GM19240 (cell line): Measurements from ENCODE around the gene PTAFR.

Source experiments
- DNase-seq: peaks from one replicate; pipeline ENCODE4 v3.0.0; 2011; ENCODE audit warnings: low spot score; ENCODE audit not compliant: insufficient read length

Gene PTAFR

GRCh38 chr1:28175955-28176485 is 470 bp downstream of the PTAFR start:
- no peak for DNase-seq

- DNase-seq: no peak
These were observed 2.6 kb downstream of the PTAFR start for GRCh38 chr1:28173980-28174297.

- no peak for DNase-seq
These were observed 3.1 kb downstream of the PTAFR start for GRCh38 chr1:28173151-28173979.

- DNase-seq: peak; percentile 22
These were observed 3.8 kb downstream of the PTAFR start for GRCh38 chr1:28172713-28173150.

- DNase-seq: no peak
These were observed 5.2 kb downstream of the PTAFR start for GRCh38 chr1:28171246-28171645.

GRCh38 chr1:28170001-28170596 is 6.4 kb downstream of the PTAFR start:
- DNase-seq: no peak

- no peak for DNase-seq
These were observed 12.9 kb downstream of the PTAFR start for GRCh38 chr1:28163496-28164161.

GRCh38 chr1:28162151-28162550 is 14.3 kb downstream of the PTAFR start:
- DNase-seq: no peak

- no peak for DNase-seq
These were observed 14.7 kb downstream of the PTAFR start for GRCh38 chr1:28161751-28162150.

GRCh38 chr1:28160782-28161266 is 15.7 kb downstream of the PTAFR start:
- no peak for DNase-seq

- no peak for DNase-seq
These were observed 16.8 kb downstream of the PTAFR start for GRCh38 chr1:28159680-28160079.

GRCh38 chr1:28159243-28159642 is 17.2 kb downstream of the PTAFR start:
- DNase-seq: no peak

- no peak for DNase-seq
These were observed 18.6 kb downstream of the PTAFR start for GRCh38 chr1:28157894-28158293.

GRCh38 chr1:28156821-28157220 is 19.7 kb downstream of the PTAFR start:
- no peak for DNase-seq

GRCh38 chr1:28155628-28156027 is 20.9 kb downstream of the PTAFR start:
- no peak for DNase-seq

- no peak for DNase-seq
These were observed 22.4 kb downstream of the PTAFR start for GRCh38 chr1:28154078-28154594.

GRCh38 chr1:28150125-28150780 is 26.2 kb downstream of the PTAFR start:
- no peak for DNase-seq

- no peak for DNase-seq
These were observed 27.7 kb downstream of the PTAFR start for GRCh38 chr1:28148880-28149195.

- DNase-seq: no peak
These were observed 29.0 kb downstream of the PTAFR start for GRCh38 chr1:28147264-28148094.

- no peak for DNase-seq
These were observed 30.8 kb downstream of the PTAFR start for GRCh38 chr1:28145728-28146127.
